ENCODE measurements around the gene PHC1. TPM values are rescaled to one million over a fixed set of nuclear protein-coding genes. Genes with fewer than 3 reads are reported as not detected.
"Not testable (repeated sequence)": the region's sequence is repeated elsewhere in the genome, so short reads cannot be mapped to it uniquely, and the experiment has no call there.

PHC1 gene
- total RNA-seq (2014; rRNA removed; shearing (Covaris generic)), result 245 and 364 TPM in 2 replicates

GRCh38 chr12:8914033-8914715 lies at the start of gene PHC1:
Gene PHC1, plus strand, starts transcription at chr12:8914509. Its CDS starts 3,169 bp downstream, at chr12:8917678.
- Histone ChIP-seq H3K4me3 (ENCODE audit: insufficient read depth, low read depth, low read length) (peak within 1 kb of the TSS; percentile 89), H3K36me3 (replicated peaks; ENCODE audit: control insufficient read depth, insufficient read depth, low read length) (peaks cover 17% of the 10 kb centered on the region)
- DNase-seq, result peak; percentile 98
- not testable (repeated sequence) for H3K27me3 ChIP-seq (ENCODE audit: control insufficient read depth, insufficient read depth, low read length)

- no peaks in the 10 kb centered on the region for H3K27me3 ChIP-seq (ENCODE audit: control insufficient read depth, insufficient read depth, low read length)
- DNase-seq, result no peak
- H3K4me3 ChIP-seq (ENCODE audit: insufficient read depth, low read depth, low read length), result no peak overlapping the region
- no peaks in the 10 kb centered on the region for H3K36me3 ChIP-seq (replicated peaks; ENCODE audit: control insufficient read depth, insufficient read depth, low read length)
Measured at GRCh38 chr12:8866429-8866828, 47.9 kb upstream of the PHC1 start.

GRCh38 chr12:8867009-8867408 lies 47.3 kb upstream of the PHC1 start:
- H3K4me3 ChIP-seq (ENCODE audit: insufficient read depth, low read depth, low read length), result no peak overlapping the region
- H3K27me3 ChIP-seq (ENCODE audit: control insufficient read depth, insufficient read depth, low read length), result no peaks in the 10 kb centered on the region
- no peak for DNase-seq
- no peaks in the 10 kb centered on the region for H3K36me3 ChIP-seq (replicated peaks; ENCODE audit: control insufficient read depth, insufficient read depth, low read length)

- no peaks in the 10 kb centered on the region for H3K36me3 ChIP-seq (replicated peaks; ENCODE audit: control insufficient read depth, insufficient read depth, low read length)
- no peak for DNase-seq
- H3K27me3 ChIP-seq (ENCODE audit: control insufficient read depth, insufficient read depth, low read length), result no peaks in the 10 kb centered on the region
- no peak overlapping the region for H3K4me3 ChIP-seq (ENCODE audit: insufficient read depth, low read depth, low read length)
Measured at GRCh38 chr12:8867786-8868185, 46.5 kb upstream of the PHC1 start.

- DNase-seq, result no peak
- Histone ChIP-seq H3K27me3 (ENCODE audit: control insufficient read depth, insufficient read depth, low read length) (no peaks in the 10 kb centered on the region), H3K4me3 (ENCODE audit: insufficient read depth, low read depth, low read length) (no peak overlapping the region), H3K36me3 (replicated peaks; ENCODE audit: control insufficient read depth, insufficient read depth, low read length) (no peaks in the 10 kb centered on the region)
Measured at GRCh38 chr12:8870586-8870985, 43.7 kb upstream of the PHC1 start.

- no peak overlapping the region for H3K4me3 ChIP-seq (ENCODE audit: insufficient read depth, low read depth, low read length)
- no peaks in the 10 kb centered on the region for H3K36me3 ChIP-seq (replicated peaks; ENCODE audit: control insufficient read depth, insufficient read depth, low read length)
- DNase-seq, result no peak
- H3K27me3 ChIP-seq (ENCODE audit: control insufficient read depth, insufficient read depth, low read length), result no peaks in the 10 kb centered on the region
Measured at GRCh38 chr12:8871068-8871467, 43.2 kb upstream of the PHC1 start.

- no peak overlapping the region for H3K4me3 ChIP-seq (ENCODE audit: insufficient read depth, low read depth, low read length)
- H3K36me3 ChIP-seq (replicated peaks; ENCODE audit: control insufficient read depth, insufficient read depth, low read length), result no peaks in the 10 kb centered on the region
- DNase-seq, result peak; percentile 24
- H3K27me3 ChIP-seq (ENCODE audit: control insufficient read depth, insufficient read depth, low read length), result no peaks in the 10 kb centered on the region
Measured at GRCh38 chr12:8876887-8877286, 37.4 kb upstream of the PHC1 start.

- no peak for DNase-seq
- H3K4me3 ChIP-seq (ENCODE audit: insufficient read depth, low read depth, low read length), result no peak overlapping the region
- no peaks in the 10 kb centered on the region for H3K27me3 ChIP-seq (ENCODE audit: control insufficient read depth, insufficient read depth, low read length)
- H3K36me3 ChIP-seq (replicated peaks; ENCODE audit: control insufficient read depth, insufficient read depth, low read length), result no peaks in the 10 kb centered on the region
Measured at GRCh38 chr12:8886502-8887284, 27.6 kb upstream of the PHC1 start.

GRCh38 chr12:8887285-8887715 lies 27.0 kb upstream of the PHC1 start:
- H3K27me3 ChIP-seq (ENCODE audit: control insufficient read depth, insufficient read depth, low read length), result no peaks in the 10 kb centered on the region
- no peak for DNase-seq
- H3K36me3 ChIP-seq (replicated peaks; ENCODE audit: control insufficient read depth, insufficient read depth, low read length), result no peaks in the 10 kb centered on the region
- H3K4me3 ChIP-seq (ENCODE audit: insufficient read depth, low read depth, low read length), result no peak overlapping the region

GRCh38 chr12:8890313-8891085 lies 23.8 kb upstream of the PHC1 start:
- H3K27me3 ChIP-seq (ENCODE audit: control insufficient read depth, insufficient read depth, low read length), result no peaks in the 10 kb centered on the region
- DNase-seq, result peak; percentile 81
- peak overlapping the region; percentile 18 for H3K4me3 ChIP-seq (ENCODE audit: insufficient read depth, low read depth, low read length)
- no peaks in the 10 kb centered on the region for H3K36me3 ChIP-seq (replicated peaks; ENCODE audit: control insufficient read depth, insufficient read depth, low read length)

GRCh38 chr12:8891976-8892375 lies 22.3 kb upstream of the PHC1 start:
- Histone ChIP-seq H3K27me3 (ENCODE audit: control insufficient read depth, insufficient read depth, low read length) (no peaks in the 10 kb centered on the region), H3K36me3 (replicated peaks; ENCODE audit: control insufficient read depth, insufficient read depth, low read length) (no peaks in the 10 kb centered on the region), H3K4me3 (ENCODE audit: insufficient read depth, low read depth, low read length) (no peak overlapping the region)
- DNase-seq, result no peak

- no peaks in the 10 kb centered on the region for H3K36me3 ChIP-seq (replicated peaks; ENCODE audit: control insufficient read depth, insufficient read depth, low read length)
- H3K4me3 ChIP-seq (ENCODE audit: insufficient read depth, low read depth, low read length), result no peak overlapping the region
- no peak for DNase-seq
- H3K27me3 ChIP-seq (ENCODE audit: control insufficient read depth, insufficient read depth, low read length), result no peaks in the 10 kb centered on the region
Measured at GRCh38 chr12:8894378-8894777, 19.9 kb upstream of the PHC1 start.

GRCh38 chr12:8894986-8895385 lies 19.3 kb upstream of the PHC1 start:
- no peaks in the 10 kb centered on the region for H3K27me3 ChIP-seq (ENCODE audit: control insufficient read depth, insufficient read depth, low read length)

GRCh38 chr12:8897081-8897480 lies 17.2 kb upstream of the PHC1 start:
- H3K36me3 ChIP-seq (replicated peaks; ENCODE audit: control insufficient read depth, insufficient read depth, low read length), result no peaks in the 10 kb centered on the region
- no peaks in the 10 kb centered on the region for H3K27me3 ChIP-seq (ENCODE audit: control insufficient read depth, insufficient read depth, low read length)

More at GRCh38 chr12:8894986-8895385, 19.3 kb upstream of the PHC1 start:
- no peaks in the 10 kb centered on the region for H3K36me3 ChIP-seq (replicated peaks; ENCODE audit: control insufficient read depth, insufficient read depth, low read length)
- no peak overlapping the region for H3K4me3 ChIP-seq (ENCODE audit: insufficient read depth, low read depth, low read length)
- DNase-seq, result no peak

More at GRCh38 chr12:8897081-8897480, 17.2 kb upstream of the PHC1 start:
- no peak for DNase-seq
- no peak overlapping the region for H3K4me3 ChIP-seq (ENCODE audit: insufficient read depth, low read depth, low read length)
